Measurements from ENCODE around the gene GPR78.

The GPR78 gene

GRCh38 chr4:8600266-8600665 is 20.1 kb downstream of the GPR78 start:
- DNase-seq (ENCODE audit: low read depth in 2 of 2) = no peak

DNA sequence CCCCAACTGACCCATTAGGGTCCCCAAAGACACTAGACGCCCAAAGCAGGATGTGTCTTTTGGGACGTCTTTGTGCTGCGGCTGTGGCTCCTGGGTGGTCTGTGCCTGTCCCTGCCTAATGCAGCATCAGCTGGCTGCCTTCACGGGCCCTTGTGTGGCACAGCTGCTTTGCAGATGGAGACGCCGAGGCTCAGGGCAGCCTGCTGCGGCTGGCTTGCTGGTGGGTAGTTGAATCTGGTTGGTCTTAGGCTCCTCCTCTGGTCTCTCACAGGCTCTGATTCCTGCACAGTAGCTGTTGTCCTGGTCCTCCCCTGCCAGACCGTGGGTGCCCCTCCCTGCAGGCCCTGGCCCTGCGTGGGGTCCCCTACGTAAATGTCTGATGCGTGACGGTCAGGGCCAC is 20.5 kb downstream of the GPR78 start:
- no peak for DNase-seq (ENCODE audit: low read depth in 2 of 2)

DNA sequence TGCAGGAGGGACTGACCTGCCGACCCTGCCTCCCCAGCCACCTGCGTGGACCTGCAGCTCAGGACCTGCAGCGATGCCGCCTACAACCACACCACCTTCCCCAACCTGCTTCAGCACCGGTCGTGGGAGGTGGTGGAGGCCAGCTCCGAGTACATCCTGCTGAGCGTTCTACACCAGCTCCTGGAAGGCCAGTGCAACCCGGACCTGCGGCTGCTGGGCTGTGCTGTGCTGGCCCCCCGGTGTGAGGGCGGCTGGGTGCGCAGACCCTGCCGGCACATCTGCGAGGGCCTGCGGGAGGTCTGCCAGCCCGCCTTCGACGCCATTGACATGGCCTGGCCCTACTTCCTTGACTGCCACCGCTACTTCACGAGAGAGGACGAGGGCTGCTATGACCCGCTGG is 20.9 kb downstream of the GPR78 start:
- no peak for DNase-seq (ENCODE audit: low read depth in 2 of 2)

DNA sequence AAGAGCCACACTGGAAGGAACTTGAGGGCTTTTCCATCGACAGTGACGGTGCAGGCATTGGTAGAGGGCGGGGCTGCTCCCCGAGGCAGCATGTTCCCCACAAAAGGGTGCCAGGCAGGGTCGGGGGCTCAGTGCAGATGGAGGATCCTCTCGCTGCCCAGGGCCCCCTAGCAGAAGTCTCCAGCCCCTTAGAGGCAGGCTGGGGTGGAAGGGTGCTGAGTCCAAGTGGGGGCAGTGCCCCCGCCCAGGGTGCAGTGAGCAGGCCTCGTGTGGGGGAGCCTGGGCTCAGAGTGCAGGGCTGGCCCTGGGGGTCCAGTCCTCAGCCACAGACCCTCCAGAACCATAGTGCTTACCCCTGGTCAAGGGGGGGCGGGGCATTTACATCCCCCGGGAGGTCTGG is 21.4 kb downstream of the GPR78 start:
- DNase-seq (ENCODE audit: low read depth in 2 of 2) = no peak

DNA sequence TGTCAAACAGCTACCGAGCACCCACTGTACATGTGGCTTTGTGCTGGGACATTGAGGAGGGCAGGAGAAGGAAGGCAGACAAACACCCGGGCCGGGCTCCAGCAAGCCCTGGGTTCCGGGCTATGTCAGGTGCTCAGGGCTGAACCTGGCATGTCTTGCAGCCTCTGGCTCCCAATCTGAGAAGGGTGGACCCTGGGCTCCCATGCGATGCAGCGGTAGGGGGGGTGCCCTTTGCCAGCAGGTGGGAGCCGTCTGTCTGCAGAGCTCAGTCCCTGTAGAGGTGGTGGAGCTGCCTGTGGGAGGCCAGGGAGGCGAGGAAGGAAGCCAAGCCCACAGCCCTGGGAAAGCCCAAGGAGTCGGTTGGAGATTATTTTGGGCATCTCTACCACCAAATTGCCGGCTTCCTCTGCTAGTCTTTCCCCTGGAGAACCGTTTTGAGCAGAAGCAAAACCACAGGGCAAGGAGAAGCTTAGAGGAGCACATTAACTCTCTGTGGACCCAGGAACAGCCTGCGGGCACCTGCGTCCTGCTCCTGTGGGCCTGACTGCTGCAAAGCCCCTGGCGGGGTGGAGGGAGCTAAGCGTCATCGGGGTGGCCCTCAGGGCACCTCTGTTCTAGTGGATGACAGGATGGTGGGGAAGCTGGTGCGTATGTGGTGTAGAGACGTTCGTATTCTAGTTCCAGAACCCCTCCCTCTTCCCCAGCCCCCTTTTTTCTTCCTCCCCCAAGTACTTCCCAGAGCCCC is 22.7 kb downstream of the GPR78 start:
- DNase-seq (ENCODE audit: low read depth in 2 of 2) = no peak

DNA sequence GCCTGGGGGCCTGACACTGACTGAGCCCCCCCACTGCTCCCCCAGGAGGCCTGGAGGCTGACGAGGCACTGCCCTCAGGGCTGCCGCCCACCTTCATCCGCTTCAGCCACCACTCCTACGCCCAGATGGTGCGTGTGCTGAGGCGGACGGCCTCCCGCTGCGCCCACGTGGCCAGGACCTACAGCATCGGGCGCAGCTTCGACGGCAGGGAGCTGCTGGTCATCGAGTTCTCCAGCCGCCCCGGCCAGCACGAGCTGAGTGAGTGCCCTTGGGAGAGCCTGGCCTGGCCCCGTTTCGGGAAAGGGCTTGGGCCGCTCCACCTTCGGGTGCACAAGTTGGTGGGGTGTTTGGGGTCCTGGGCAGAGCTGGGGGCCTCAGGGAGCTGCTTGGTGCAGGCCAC is 23.7 kb downstream of the GPR78 start:
- DNase-seq (ENCODE audit: low read depth in 2 of 2) = no peak

GRCh38 chr4:8605289-8605688 is 25.1 kb downstream of the GPR78 start:
- DNase-seq (ENCODE audit: low read depth in 2 of 2) = no peak

GRCh38 chr4:8606476-8606875 is 26.3 kb downstream of the GPR78 start:
- no peak for DNase-seq (ENCODE audit: low read depth in 2 of 2)

GRCh38 chr4:8606966-8607365 is 26.8 kb downstream of the GPR78 start:
- no peak for DNase-seq (ENCODE audit: low read depth in 2 of 2)

GRCh38 chr4:8607603-8608481 is 27.6 kb downstream of the GPR78 start:
- peak; percentile 13 for DNase-seq (ENCODE audit: low read depth in 2 of 2)

GRCh38 chr4:8608714-8609391 is 28.7 kb downstream of the GPR78 start:
- DNase-seq (ENCODE audit: low read depth in 2 of 2) = no peak

GRCh38 chr4:8609406-8609805 is 29.2 kb downstream of the GPR78 start:
- DNase-seq (ENCODE audit: low read depth in 2 of 2) = no peak

DNA sequence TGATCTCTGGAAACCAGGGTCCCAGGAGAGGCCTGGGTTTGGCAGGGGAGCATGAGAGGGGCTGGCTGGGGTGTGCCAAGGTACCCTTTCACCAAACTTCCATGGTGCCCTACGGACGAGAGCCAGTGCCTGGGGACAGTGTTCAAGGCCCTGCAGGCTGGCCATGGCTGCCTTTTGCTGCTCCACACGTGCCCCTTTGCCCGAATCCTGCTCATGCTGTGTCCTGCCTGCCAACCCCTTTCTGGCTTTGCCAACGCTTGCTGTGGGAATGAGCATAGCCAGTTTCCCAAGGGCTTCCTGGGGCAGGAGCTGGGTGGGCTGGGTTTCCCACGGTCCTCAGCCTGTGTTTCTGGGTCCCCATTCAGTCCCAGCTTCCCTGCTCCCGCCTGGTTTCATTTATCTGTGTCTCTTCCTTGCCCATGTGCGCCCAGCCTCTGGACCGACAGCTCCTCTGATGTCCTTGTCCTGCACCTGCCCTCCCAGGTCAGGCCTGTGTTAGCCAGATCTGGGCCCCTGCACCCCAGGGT is 29.7 kb downstream of the GPR78 start:
- no peak for DNase-seq (ENCODE audit: low read depth in 2 of 2)

DNA sequence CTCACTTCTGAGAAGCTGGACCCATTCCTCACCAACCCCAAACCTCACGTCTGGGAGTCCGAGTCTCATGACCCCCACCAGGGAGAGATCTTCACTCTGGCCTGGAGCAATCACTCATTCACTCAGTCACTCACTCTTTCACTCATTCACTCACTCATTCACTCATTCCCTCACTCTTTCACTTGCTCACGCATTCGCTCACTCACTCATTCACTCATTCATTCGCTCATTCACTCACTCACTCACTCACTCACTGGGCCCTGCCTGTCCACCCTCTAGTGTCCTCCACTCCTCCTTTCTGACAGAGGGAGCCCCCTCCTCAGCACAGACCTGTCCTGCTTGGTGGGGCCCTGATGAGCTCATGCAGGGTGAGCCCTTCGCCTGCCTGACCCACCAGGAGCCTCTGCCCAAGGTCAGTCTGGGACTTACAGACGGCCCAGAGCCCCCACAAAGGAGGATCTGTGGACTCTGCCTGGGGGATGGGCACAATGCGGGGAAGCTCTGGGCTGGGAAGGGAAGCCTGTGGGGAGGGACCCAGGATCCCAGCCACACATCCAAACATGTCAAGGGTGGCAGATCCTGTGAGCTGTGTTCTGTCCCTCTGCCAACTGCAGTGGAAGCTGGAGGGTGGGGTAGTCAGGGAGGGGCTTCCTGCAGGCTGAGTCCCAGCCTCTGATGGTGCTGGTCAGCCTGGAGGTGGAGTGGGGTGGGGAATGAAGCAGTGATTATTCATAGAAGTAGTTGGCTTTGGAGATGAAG is 30.8 kb downstream of the GPR78 start:
- no peak for DNase-seq (ENCODE audit: low read depth in 2 of 2)

DNA sequence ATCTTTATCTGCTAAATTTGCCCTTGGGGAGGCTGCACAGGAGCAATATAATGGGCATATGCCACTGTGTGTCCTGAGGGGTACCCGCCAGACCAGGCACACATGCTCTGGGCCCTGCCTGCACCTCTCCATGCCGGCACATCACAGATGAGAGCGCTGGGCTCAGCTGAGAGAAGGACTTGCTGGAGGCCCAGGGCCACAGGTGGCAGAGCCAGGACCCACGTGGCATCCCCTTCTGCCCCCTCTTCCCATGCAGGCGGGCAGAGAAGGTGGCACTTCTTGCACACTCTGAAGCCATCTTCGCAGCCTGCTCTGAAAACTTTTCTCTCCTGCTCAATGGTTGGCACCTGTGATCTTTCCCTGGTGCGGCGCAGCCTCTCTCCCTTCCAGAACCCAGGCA is 32.5 kb downstream of the GPR78 start:
- DNase-seq (ENCODE audit: low read depth in 2 of 2) = no peak

DNA sequence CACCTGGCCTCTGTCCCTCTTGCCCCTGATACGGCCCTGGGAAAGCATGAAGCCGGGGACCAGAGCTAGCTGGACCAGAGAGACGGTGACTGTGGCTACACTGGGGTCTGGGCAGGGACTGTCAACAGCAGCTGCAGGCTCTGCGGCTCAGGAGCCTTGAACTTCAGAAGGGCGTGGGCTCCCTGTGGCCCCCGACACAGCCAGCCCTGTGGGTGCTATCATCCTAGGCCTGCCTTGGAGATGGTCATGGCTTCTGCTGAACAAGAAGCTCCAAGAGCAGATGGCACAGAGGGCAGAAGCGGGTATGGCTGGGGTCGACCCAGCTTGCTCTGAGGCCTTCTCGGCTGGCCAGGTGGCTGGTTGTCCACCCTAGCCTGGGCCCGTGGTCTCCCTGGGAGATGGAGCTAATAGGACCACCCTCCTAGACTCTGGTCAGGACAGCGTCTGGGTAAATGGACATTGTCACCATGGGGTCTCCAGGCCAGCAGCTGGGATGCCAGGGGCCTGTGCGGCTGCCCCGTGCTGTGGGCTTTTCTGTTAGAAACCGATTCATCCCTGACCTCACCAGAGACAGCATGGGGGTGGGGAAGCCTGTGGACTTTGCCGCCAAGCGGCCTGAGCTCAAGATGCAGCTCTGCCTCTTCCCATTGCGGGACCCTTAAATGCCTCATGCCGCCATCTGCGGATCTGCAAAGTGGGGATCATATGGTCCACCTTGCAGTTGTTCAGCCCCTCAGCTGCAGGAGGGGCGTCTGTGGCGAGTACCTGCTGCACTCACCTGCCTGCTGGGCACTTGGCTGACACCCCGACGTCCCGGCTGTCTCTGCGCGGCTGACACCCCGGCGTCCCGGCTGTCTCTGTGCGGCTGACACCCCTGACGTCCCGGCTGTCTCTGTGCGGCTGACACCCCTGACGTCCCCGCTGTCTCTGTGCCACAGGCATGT is 33.5 kb downstream of the GPR78 start:
- no peak for DNase-seq (ENCODE audit: low read depth in 2 of 2)

DNA sequence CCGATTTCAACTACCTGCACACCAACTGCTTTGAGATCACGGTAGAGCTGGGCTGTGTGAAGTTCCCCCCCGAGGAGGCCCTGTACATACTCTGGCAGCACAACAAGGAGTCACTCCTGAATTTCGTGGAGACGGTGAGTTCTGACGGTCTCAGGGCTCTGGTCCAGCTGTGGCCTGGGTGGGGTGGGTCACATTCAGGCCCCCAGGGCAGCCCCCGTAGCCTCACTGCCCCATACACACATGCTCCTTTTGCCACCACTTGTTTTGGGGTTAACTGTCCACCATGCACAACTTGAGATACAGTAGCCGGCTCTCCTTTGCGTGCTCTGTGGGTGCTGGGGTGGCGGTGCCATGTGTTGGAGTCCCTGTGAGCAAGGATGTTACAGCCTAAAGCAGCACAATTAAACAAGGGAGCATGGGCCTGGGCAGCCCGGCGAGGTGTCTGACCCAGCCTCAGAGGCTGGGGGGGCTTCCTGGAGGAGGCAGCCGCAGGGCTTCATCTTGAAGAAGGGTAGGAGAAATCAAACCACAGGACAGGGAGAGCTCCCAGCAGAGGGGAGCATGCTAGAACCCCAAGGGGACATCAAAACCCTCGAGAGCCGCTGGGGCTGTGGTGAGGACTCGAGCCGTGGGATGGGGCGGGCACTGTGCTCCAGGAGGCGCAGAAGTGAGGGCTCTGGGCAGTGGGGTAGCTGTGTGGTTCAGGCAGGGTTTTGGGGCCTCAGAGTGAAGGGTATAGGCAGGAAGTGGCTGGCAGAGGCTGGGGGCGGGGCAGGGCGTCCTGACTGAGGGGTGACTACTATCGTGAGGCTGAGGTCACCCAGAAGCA is 34.4 kb downstream of the GPR78 start:
- no peak for DNase-seq (ENCODE audit: low read depth in 2 of 2)

DNA sequence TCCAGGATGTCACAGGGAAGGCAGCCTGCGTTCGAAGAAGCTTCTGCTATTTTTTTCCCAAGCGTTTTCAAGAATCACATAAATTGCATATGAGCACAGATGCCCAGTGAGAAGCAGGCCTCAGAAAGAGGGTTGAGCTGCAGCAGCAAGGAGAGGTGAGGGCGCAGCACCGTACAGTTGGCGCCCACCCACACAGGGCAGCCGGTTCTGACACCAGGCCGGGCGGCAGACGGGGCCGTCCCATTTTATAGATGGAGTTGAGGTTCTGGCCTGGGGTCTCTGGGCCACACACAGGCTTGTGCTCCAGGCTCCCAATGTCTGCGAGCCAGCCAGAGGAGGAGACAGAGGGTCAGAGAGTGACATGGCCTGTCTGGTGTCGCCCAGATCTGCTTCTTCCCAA is 35.2 kb downstream of the GPR78 start:
- no peak for DNase-seq (ENCODE audit: low read depth in 2 of 2)

GRCh38 chr4:8615921-8616787 is 36.0 kb downstream of the GPR78 start:
- no peak for DNase-seq (ENCODE audit: low read depth in 2 of 2)

Measured in stimulated activated CD8-positive, alpha-beta memory T cell treated with anti-CD3 and anti-CD28 coated beads, Interleukin-15, amount 100 ng/mL, for 48 hours (primary cell).